H1 (cell line): ENCODE data around the gene PLCZ1.

Source experiments
- BACH1 ChIP-seq: IDR thresholded peaks from 2 replicates; pipeline ENCODE4 v1.6.1; 2012; ENCODE audit warnings: low read length, improper control_type of control experiment
- CBX5 ChIP-seq: fragments of 300-800, 300-1000 bp; sonication (generic); IDR thresholded peaks from 2 replicates; pipeline ENCODE4 v1.7.1; 2016; ENCODE audit warnings: antibody characterized with exemption, low read length, low read depth
- CTCF ChIP-seq, 3 experiments: IDR thresholded peaks; 1 replicate in 2 of 3; 2 replicates in 1 of 3; pipeline versions ENCODE4 v1.5.1 to v1.6.1; 2011; ENCODE audit warnings: low read length in 3 of 3, mild to moderate bottlenecking in 3 of 3, inconsistent platforms in 2 of 3, low read depth in 1 of 3, moderate library complexity in 1 of 3; ENCODE audit not compliant: insufficient read depth in 1 of 3; ENCODE audit errors: control extremely low read depth in 1 of 3
- EP300 ChIP-seq, 2 experiments: IDR thresholded peaks; 1 replicate in 1 of 2; 2 replicates in 1 of 2; pipeline ENCODE4 v1.6.1; 2011 to 2012; ENCODE audit warnings: low read depth in 2 of 2, low read length in 2 of 2, mild to moderate bottlenecking in 2 of 2, borderline replicate concordance in 1 of 2, inconsistent platforms in 1 of 2, moderate library complexity in 1 of 2
- SUZ12 ChIP-seq: fragments of 200-600 bp; sonication (generic); IDR thresholded peaks from 2 replicates; pipeline ENCODE4 v1.6.1; 2012; ENCODE audit warnings: mild to moderate bottlenecking, inconsistent platforms, low read length, moderate library complexity, mixed read lengths
- TAF1 ChIP-seq: IDR thresholded peaks from 2 replicates; pipeline ENCODE4 v1.6.1; 2011; ENCODE audit warnings: mild to moderate bottlenecking, low read depth, low read length

- TF ChIP-seq EP300 (IDR thresholded peaks at IDR 0.05; ENCODE audit: borderline replicate concordance in 1 of 2, low read depth in 2 of 2, low read length in 2 of 2) (no peak), SUZ12 (no peak), TAF1 (no peak), CTCF (IDR thresholded peaks at IDR 0.05; ENCODE audit: control extremely low read depth in 1 of 3, insufficient read depth in 1 of 3, low read depth in 1 of 3, low read length in 3 of 3) (no peak), CBX5 (no peak), BACH1 (no peak)
These were observed 103.4 kb downstream of the PLCZ1 start for GRCh38 chr12:18634382-18634781.
